ENCODE measurements around the gene CTRB2.
"Not testable (repeated sequence)": the region's sequence is repeated elsewhere in the genome, so short reads cannot be mapped to it uniquely, and the experiment has no call there.

CTRB2 gene

DNA sequence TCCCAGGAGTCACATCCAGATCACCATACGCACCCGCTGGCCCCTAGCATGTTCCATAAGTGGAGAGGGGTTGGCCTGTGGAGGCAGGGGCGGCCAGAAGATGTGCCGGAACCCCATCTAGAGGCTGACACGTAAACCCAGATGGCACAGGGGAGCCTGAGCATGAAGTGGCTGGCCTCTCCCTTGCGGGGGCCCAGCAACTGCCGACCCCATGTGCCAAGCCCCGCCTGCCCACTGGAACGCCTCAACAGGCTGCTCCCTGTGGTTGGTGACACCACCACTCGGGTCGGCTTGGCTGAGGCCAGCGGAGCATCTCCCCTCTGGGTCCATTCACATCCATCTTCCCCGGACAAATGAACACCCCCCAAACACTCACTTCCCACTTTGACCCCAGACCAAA lies 35.0 kb upstream of the CTRB2 start:
- no peak for FAIRE-seq

DNA sequence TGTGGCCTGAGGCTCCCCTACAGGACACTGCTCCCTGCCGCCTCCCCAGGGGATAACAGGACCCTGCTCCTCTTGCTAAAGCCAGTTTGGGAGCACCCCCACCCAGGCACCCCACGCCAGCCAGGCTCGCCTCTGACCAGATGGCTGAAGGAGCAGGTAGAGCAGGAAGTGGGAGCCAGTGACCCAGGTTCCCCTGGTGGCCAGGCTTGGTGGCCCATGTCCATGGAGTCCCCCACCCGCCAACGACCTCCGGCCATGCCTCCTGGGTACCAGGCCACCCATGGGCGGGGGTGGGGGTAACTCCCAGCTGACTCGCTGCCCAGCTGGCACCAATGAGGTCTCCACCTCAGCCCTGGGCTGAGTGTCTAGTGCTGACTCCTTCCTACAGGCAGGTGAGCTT lies 34.5 kb upstream of the CTRB2 start:
- FAIRE-seq: no peak

DNA sequence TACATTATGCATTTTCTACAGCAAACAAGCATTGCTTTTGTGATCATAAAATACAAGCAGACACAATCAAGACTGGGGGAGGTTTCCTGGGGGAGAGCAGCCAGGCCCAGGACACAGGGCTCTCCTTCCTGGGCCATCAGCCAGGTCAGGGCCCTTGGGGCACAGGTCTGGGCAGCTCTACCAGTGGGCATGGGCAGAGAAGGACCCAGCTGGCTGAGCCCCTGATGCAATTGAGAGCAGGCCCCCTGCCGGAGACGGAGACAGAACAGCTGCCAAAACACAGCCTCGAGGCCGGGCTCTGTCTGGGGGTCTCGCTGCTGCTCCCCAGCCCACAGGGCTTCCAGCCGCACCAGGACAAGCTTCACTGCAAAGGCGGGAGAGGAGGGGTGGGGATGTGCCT lies 33.7 kb upstream of the CTRB2 start:
- FAIRE-seq: not testable (repeated sequence)

DNA sequence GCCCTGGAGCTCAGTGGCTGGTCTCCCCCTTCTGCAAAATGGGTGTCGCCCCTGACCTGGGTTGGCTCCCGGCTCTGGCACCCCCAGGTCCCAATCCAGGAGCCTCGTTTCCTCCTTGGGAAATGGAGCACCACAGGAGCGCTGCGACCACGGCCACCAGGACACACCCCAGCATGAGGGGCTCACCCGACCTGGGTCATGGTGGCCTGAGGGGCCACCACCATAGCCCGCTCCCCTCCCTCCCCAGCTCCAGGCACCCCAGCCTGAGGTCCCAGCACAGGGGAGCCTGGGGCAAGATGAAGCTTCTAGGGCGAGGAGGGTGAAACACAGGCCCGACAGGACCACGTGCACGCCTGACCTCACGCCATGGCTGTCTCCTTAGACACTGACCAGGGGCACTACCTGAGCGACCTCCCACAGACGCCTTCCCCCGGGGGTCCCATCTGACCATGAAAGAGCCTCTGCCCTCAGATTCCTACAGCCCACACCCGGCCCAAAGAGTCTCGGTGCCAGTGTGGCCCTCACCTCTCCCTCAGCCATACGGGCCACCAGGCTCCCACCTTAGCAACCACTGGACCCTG lies 32.7 kb upstream of the CTRB2 start:
- FAIRE-seq: no peak

DNA sequence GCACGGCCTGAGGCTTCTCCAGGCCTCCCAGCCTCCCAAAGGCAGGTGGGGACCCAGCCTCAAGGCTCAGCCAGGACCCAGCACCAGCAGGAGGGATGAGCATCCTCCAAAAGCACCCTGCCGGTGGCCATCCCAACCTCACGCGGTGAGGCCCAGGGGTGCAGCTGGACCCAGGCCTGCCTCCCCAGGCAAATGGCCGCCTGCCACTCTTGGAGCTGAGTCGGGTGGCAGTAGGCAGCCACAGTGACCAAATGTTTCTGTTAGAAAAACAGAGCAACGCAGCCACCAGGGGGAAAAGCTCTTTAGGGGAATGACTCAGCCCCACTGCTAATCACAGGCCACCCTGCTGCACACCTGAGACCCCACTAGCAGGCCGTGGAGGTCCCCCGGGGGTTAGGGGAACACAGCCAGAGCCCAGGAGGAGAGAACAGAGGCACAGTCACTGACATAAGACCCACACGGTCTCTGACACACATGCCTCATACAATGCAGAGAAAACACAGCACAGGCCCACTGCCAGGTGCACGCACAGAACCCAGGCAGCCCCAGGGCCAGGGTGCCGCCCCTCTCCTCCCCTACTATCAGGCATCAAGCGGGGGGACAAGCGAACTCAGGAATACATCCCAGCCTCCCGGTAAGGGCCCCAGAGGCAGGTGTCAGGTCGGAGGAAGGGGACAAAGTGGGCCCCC lies 32.0 kb upstream of the CTRB2 start:
- no peak for FAIRE-seq

DNA sequence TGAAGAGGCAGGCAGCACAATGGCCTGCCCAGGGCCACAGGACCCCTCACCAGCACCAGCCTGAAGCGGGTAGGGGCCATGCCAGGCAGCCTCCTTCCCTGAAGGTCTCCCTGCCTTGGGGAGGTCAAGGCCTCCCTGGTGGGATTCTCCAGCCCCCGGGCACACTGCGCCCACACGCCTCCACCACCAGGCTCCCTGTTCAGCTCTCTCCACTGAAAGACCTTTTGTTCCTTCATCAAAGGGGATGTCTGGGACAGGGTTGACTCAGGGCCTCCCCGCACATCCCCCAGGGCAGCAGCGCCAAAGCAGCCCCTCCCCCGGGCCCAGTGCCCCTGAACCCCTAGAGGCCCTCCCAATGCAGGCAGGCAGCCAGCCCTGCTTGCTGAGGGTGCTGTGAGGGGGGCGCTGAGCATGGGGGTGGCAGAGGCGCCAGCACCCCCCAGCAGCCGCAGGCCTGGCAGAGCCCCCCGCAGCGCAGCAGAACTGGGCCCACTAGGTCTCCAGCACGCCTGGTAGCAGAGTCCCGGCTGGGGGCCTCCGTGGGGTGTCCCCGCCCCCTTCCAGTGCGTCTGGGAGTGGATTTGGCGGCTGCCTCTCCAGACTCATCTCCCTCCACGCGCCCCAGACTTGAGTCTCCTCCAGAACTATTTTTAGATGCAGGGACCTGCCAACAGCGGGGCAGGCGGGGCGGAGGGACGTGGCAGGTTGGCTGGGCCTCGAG lies 31.3 kb upstream of the CTRB2 start:
- FAIRE-seq: no peak

DNA sequence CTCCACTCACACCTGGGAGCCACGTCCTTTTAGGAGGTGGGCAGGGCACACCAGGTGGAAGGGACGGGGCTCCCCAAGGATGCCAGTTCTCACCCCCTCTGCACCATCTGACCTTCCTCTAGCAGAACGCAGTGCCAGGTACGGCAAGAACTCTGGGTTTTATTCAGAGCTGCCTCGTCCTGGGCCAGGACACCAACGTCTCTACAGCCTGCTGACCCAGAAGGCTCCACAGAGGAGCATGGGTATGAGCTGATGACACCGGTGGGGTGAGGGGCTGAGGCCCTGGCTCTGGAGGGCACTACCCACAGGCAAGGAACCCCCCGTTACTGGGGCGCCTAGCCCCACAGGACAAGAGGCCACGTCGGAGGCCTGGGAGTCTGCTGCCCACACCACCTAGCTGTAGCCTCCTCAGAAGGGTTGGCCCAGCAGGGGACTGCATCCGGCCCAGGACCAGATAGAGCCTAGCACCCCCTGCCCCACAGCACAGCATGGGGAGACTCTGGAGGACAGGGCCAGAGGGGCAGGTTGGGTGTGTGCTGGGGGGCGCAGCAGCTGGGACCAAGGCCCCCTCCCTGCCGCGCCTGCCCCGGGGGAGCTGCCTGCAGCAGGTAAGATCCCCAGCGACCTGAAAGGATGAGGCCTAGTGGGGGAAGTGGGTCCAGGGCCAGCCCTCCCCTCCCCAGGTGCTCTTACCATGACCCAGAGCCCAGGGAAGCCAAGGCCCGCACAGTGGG lies 30.6 kb upstream of the CTRB2 start:
- FAIRE-seq: no peak

DNA sequence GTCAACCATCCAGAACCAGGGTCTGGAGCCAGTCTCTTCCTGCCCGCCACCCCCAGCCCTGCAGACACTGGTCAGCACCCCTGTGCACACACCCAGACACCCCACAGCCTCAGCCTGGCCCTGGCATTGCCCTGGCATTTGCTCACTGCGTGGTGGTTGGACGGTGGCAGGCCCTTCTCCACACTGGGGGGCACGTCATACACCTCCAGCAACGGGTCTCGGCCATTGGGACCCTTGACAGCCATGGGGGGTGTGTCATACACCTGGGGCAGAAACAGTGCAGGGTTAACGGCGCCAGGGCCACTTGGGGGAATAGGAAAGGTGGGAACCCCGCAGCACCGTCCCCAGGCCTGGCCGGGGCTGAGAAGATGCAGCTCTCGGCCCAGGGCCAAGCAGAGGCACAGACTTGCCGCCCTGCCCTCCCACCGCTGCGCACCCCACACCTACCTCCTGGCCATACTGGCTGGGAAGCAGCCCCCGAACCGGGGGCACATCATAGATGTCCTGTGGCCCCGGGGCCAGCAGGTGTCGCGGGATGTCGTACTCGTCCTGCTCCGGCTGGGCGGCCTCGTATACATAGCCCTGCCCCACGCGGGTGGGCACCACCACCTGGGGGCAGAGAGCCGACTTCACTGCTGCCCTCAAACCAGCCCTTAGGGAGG lies 29.9 kb upstream of the CTRB2 start:
- no peak for FAIRE-seq

DNA sequence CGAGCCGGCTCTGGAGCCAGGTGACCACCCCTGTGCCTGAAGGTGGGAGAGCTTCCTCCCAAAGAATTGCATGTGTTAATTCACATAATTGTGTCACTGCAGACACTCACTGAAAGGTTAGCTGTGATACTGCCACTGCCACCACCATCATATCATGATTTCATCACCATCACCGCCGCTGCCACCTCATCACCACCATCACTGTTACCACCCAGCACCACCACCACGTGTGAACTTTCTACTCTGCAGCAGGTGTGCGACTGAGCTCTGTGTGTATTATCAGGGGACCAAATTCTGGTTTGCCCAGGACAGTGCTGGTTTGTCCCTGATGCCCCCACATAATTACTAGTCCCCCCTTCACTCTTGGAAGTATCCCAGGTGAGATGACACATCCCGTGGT lies 29.3 kb upstream of the CTRB2 start:
- no peak for FAIRE-seq

DNA sequence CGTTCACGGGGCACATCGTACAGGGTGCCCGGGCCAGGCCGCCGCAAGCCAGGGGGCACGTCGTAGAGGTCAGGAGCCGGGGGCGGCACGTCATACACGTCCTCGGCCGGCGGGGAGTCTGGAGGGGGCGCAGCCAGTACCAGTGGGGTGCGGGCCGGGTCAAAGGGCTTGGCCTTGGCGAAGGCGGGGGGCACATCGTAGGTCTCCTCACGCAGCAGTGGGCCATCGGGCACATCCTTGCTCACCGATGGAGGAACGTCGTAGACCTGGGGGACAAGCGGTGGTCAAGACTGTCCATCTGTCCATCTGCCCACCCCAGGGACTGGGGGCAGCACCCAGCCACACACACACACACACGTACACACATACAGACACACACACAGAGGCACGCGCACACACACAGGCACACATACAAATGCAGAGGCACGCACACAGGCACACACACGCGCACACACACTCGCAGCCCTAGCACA lies 28.8 kb upstream of the CTRB2 start:
- no peak for FAIRE-seq

DNA sequence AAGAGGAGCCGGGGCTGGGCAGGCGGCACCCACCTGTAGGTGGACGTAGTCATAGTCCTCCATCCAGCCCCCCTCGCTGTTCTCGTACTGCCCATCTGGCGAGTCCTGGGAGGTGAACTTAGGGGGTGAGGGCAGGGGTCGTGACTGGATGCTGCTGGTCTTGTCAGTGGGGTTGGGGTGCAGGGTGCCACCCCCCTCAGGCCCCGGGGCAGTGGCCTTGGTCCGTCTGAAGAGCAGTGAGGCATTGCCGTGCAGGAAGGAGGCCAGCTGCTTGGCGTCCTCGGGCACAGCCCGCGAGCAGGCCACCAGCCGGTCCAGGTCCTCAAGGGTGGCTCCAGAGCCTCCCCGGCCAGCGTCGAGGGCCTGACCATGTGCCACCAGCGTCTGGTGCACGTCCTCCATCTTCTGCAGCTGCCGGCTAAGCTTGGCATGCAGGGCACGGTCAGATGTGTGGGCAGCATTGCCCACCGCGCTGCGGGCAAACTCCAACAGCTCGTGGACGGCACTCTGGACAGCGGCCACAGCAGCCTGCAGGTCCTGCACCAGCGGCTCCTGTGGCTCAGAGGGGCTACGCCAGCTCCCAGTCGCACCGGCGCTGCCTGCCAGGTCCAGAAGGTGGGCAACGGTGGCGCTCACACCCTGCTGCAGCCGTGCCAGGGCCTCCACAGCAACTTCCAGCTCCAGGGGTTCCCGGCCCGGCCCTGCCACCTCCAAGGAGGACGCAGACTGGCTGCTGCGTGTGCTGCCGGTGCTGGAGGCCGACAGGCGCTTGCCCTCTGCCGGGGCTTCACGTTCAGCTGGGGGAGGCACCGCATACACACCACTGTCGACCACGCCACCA lies 28.1 kb upstream of the CTRB2 start:
- FAIRE-seq: no peak

DNA sequence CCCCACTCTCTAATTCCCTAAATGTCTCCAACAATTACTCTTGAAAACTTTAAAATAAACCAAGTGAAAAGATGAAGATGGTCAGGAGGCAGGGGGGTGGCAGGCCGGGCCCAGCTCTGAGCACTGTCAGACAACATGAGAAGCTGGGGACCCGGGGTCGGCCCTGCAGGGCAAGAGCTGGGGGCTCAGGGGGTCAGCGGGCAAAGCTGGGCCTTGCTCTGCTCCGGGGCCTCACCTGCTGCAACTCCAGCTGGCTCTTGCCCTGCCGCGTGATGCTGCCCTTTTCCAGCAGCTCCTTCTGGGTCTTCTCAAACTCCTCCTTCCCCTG lies 26.6 kb upstream of the CTRB2 start:
- no peak for FAIRE-seq

DNA sequence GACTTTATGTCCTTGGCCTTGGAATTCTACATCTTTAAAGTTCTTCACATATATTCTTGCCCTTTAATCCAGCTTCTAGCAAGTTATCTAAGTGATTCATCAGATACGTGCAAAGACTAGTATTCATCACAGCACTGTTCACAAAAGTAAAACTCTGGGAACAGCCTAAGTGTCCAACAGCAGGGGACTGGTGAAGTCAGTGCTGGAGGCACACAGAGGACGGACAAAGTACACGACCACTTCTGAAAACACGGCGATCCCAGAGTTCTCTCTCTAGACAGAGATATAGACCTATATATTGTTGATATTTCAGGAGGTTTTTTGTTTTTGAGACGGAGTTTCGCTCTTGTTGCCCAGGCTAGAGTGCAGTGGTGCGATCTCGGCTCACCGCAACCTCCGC lies 24.6 kb upstream of the CTRB2 start:
- FAIRE-seq: no peak

DNA sequence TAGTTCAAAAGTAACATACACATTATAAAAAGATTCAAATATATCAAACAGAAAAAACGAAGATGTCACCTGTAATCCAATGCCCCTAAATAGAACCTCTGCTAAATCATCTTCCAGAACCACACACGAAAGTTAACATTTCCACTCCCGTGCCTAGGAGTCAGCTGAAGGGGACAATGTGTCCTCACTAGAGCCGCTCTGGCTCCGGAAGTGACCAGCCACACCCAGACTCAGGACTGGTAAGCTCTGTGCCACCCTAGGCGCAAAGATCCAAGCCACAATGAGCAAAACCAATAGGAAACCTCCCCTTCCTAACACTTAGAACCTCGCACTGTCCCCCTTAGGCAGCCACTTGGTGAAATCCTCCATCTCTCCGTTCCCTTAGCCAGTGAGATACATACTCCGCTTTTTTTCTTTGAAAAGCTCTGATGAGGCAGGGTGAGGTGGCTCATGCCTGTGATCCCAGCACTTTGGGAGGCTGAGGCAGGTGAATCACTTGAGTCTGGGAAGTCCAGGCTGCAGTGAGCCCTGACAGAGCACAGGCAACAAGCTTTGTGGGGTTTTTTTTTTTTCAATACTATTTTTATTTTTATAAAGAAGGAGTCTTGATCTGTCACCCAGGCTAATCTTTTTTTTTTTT lies 23.6 kb upstream of the CTRB2 start:
- FAIRE-seq: no peak

DNA sequence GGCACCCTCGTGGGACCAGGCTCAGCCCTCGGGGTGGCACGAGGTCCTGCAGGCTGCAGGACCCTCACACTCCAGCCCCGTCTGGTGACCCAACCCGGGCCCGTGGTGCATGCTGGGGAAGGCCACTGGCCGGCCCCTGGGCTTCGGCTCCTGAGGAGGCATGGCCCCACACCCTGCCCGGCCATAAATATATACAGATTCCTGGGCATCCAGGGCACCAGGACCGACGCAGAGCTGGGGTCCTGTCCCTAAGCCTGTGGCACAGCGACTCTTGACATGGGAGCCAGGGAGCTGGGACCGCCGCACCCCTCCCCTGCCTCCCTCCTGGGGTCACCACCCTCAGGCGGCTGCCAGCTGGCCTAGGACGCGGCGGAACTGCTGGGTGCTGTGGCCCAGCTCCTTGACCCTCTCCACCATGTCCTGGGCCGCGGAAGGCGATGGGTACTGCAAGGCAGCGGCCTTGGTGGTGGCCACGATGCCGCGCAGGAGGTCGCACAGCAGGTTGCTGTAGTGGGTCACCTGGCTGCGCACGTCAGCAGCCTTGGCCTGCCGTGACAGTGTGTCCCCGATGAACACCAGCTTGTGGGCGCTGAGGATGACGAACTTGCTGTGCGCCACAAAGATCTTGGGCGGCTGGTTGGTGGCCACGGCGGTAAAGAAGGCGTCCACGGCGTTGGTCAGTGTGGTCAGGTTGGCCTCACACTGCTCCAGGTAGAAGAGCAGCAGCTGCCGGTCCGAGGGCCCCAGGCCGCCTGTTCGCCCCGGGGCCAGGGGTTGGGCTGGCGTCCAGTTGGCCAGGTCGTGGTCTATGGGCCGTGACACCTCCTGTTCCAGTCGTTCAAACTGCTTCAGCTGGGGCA lies 22.4 kb upstream of the CTRB2 start:
- FAIRE-seq: no peak

DNA sequence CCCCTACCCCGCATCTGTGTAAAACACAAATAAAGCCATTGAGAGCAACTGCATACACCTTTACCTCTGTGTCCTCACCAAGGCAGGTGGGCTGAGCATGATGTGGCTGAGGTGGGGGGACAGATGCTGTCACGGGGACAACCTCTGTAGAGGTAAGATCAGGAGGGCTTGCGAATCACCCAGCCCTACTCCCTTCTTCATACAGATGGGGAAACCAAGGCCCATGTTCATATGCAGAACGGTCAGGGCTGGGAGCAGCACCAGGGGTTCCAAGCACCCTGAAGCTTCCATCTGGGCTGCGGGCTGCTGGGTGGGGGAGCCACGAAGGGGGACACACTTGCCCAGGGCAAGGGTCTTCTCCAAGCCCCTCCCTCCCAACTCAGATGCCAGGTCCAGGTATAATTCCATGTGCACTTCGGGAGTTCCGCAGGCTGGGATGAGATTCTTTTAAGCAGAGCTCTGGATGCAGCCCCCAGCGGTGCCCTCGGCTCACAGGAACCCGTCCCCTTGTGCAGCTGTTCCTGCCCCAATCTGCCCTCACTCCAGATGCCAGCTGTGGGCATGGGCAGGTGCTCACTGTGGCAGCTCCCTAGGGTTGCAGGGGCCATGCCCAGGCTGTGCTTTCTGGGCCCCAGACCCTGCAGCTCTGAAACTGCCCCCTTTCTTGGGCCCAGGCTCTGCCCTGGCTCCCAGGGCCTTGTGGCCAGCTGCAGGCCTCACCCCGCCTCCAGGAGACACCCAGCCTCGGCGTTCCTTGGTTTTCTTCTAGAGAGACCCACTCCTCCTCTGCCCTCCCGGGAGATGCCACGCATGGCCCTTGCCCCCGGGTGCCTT lies 21.4 kb upstream of the CTRB2 start:
- FAIRE-seq: no peak

DNA sequence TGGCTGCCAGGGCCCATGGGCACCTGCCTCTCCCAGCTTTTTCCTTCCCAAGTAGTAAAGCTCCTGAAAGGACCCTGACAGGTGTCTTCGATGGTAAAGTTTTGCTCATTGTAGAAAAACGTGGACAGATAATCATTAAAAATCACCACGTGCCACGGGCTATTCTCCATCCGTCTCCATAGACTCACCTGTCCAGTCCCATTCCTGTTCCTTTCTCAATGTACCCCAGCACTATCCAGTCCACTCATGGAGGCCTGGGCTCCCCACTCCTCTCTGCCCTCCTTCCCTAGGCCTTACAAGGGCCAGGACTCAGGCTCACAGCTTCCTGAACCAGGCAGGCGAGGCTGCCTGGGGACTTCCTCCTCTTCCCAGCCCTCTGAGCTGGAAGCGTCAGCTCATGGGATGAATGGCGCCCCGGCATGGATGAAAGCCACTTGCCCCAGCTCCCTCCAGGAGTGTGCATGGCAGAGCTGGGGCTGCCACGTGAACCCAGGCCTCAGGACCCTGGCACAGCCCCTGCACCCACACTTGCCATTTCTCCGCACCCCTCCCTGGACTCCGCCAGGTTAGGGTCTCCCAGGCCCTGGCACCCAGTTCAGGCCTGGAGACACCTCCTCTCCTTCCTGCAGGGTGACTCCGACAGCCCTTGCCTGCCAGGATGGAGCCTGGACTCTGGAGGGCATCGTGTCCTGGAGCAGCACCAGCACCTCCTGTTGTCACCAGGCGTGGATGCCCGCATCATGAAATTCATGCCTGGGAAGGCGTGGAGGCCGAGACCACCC lies 20.6 kb upstream of the CTRB2 start:
- FAIRE-seq: no peak

DNA sequence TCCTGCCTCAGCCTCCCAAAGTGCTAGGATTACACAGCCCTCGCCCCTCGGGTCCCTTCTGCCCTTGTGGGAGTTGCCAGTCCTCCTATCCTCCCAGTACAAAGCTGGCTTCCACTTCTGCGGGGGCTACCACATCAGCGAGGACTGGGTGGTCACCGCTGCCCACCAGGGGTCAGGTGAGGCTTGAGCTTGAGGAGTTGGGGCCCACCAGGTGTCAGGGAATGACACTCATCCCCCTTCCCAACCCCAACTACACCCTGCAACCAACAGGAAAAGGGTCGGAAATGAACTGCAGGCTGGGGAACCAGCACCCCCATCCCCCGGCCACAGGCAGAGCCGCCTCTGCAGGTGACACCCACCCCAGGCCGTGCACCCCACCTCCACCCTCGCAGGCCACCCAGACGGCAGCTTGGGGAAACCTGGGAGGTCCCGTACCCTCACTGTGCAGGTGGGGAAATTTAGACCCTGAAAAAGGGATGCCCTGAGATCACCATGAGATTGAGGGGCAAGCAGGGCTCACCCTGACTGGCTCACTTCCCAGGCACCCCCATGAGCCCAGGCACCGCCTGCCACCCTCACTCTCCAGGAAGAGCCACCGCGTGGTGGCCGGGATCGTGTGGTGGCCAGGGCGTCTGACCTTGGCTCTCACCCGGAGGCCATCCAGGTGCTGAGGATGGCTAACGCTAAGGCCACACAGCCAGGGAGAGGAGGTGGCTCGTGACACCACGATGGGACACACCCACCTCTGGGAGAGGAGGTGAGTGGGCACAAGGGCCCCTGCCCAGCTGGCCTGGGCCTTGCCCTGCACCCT lies 19.8 kb upstream of the CTRB2 start:
- FAIRE-seq: no peak
